Measurements from ENCODE around the gene C3orf22.

Gene C3orf22

DNA sequence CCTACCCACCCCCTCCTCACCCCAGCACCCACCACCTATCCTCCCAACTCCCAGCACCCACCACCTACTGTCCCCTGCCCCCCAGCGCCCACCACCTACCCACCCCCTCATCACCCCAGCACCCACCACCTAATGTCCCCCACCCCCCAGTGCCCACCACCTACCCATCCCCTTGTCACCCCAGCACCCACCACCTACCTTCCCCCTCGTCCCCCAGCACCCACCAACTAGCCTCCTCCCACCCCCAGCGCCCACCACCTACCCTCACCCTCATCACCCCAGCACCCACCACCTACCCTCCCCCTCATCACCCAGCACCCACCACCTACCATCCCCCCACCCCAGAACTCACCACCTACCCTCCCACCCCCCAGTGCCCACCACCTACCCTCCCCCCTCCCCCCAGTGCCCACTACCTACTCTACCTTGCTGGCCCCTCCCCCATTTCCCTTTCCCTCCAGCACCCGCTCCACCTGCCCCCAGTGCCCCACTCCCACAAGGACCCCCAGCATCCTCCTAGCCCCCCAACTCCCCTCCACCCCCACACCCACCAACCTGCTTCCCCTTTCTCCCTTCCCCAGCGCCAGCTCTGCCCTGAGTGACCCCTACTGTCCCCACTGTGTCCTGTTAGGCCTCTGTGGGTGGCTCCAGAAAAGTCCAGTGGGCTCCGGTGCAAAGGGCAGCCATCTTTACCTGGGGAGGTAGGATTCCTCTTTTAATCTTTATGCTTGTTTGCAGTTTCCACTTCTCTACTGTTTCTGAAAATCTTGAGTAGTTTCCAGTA is 42.4 kb downstream of the C3orf22 start:
- H3K4me3 ChIP-seq (ENCODE audit: low read depth, low read length): no peak overlapping the region
- DNase-seq (ENCODE audit: low read depth): no peak
- TF ChIP-seq, protein P1, sequence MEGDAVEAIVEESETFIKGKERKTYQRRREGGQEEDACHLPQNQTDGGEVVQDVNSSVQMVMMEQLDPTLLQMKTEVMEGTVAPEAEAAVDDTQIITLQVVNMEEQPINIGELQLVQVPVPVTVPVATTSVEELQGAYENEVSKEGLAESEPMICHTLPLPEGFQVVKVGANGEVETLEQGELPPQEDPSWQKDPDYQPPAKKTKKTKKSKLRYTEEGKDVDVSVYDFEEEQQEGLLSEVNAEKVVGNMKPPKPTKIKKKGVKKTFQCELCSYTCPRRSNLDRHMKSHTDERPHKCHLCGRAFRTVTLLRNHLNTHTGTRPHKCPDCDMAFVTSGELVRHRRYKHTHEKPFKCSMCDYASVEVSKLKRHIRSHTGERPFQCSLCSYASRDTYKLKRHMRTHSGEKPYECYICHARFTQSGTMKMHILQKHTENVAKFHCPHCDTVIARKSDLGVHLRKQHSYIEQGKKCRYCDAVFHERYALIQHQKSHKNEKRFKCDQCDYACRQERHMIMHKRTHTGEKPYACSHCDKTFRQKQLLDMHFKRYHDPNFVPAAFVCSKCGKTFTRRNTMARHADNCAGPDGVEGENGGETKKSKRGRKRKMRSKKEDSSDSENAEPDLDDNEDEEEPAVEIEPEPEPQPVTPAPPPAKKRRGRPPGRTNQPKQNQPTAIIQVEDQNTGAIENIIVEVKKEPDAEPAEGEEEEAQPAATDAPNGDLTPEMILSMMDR (IDR thresholded peaks at IDR 0.05; ENCODE audit: control insufficient read depth, extremely low read depth, insufficient read depth): no peak

DNA sequence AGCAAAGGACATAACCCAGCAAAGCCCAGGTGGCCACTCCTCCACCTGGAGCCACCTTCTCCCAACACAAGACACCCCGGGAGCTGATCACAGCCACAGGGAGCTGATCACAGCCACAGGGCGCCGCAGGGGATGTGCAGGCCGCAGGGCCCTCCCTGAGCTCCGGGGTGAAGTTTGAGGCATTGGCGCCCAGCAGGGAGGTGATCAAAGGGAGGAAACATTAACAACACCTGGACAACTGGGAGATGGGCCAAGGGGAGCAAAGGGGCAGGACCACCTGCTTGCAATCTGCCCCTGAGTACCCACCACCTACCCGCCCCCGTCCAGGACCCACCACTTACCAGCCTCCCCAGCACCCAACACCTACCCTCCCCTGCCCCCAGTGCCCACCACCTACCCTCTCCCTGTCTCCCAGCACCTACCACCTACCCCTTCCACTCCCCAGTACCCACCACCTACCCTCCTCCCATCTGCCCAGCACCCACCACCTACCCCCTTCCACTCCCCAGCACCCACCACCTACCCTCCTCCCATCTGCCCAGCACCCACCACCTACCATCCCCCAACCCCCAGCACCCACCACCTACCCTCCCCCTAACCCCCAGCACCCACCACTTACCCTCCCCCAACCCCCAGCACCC is 43.5 kb downstream of the C3orf22 start:
- no peak for DNase-seq (ENCODE audit: low read depth)
- H3K4me3 ChIP-seq (ENCODE audit: low read depth, low read length): no peak overlapping the region
- TF ChIP-seq, protein P1 (IDR thresholded peaks at IDR 0.05; ENCODE audit: control insufficient read depth, extremely low read depth, insufficient read depth): no peak

DNA sequence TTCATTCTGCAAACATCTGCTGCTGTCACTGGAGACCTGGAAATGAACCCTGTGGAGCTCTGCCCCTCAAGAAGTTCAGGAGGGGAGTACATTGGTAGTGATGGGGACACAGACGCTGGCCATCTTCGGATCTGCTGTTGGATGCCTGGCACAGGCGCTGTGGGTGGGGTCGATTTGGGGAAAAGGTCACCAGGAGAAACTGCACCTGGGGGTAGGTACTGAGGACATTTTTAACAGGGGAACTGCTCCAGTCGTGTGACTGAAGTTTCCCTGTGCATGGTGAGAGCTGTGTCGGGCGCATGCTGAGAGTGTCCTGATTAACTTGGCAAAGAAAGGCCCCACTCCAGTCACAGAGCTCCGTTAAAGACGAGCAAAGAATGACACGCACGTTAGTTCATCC is 44.6 kb downstream of the C3orf22 start:
- TF ChIP-seq, protein P1 (IDR thresholded peaks at IDR 0.05; ENCODE audit: control insufficient read depth, extremely low read depth, insufficient read depth): no peak
- DNase-seq (ENCODE audit: low read depth): no peak
- no peak overlapping the region for H3K4me3 ChIP-seq (ENCODE audit: low read depth, low read length)

DNA sequence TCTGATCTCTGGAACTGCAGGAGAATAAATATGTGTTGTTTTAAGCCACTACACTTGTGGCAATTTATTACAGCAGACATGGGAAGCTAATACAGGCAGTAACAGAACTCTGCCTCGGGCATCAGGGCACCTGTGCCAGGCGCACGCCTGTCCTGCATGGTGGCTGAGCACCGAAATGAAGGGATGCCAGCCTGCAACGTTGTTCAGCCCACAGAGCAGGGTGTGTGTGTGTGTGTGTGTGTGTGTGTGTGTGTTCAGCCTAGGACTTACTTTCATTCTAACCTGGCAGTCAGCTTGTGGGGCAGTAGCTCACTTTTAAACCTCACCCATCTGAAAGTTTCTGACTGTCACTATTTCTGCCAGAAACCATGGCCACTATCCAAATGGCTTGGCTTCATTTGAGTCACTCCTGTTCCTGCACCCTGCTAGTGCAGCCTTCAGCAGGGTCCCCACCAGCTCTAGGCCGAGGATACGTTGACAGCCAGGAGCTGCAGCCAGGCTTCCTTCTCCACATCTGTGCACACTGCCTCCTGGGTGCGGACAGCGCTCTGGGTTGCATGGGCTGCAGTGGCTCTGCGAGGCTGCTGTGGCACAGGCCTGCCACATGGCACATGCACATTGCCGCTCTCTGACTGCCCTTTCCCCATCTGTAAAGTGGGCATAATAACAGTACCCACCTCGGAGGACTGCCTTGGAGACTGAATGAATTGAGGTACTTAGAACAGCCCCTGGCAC is 45.6 kb downstream of the C3orf22 start:
- TF ChIP-seq, protein P1 (IDR thresholded peaks at IDR 0.05; ENCODE audit: control insufficient read depth, extremely low read depth, insufficient read depth): no peak
- H3K4me3 ChIP-seq (ENCODE audit: low read depth, low read length): no peak overlapping the region
- DNase-seq (ENCODE audit: low read depth): no peak

DNA sequence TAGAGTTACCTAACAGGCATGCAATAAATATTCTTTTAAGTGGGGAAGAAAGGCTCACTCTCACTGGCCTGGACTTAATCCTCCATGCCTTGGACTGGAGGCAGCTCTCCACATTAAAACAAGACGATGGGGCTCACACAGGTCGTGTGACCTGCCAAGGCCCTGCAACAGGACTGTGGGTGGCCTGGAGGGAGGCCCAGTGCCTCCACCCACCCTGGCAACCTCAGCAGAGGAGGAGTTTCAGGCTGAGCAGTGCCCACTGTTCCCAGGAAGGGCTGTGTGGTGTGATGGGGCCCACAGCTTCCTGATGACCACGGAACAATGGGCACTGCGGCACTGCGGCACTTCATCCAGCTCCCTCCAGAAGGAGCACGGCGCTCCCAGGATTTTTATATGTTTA is 46.7 kb downstream of the C3orf22 start:
- TF ChIP-seq, protein P1 (IDR thresholded peaks at IDR 0.05; ENCODE audit: control insufficient read depth, extremely low read depth, insufficient read depth): no peak
- no peak overlapping the region for H3K4me3 ChIP-seq (ENCODE audit: low read depth, low read length)
- DNase-seq (ENCODE audit: low read depth): no peak

DNA sequence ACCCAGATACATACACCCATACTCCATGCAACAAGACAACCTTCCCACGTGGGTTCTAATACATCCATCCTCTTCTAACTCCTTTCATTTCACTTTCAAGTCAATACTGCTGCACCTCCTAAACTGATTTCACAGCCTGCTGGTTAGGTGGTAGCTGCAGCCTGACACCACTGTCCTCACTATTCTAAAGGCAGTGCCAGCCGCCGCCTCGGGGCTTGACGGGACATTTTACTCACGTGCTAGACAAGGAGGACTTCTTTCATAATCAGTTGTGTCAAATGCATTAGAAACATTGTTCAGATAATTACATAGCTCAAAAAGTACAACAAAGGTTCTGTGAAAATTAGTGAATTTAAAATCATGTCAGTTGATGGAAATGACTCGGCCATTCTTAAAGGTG is 47.4 kb downstream of the C3orf22 start:
- no peak overlapping the region for H3K4me3 ChIP-seq (ENCODE audit: low read depth, low read length)
- TF ChIP-seq, protein P1 (IDR thresholded peaks at IDR 0.05; ENCODE audit: control insufficient read depth, extremely low read depth, insufficient read depth): no peak
- DNase-seq (ENCODE audit: low read depth): no peak
